ENCODE results near the gene ANKFN1.

Gene ANKFN1

GRCh38 chr17:56319531-56319930 lies 166.3 kb downstream of the ANKFN1 start:
- H3K4me3 ChIP-seq (ENCODE audit: low read length): no peak overlapping the region
- peaks cover 28% of the 10 kb centered on the region for H3K4me1 ChIP-seq (ENCODE audit: insufficient read depth, low read length)
- H3K36me3 ChIP-seq (ENCODE audit: insufficient read depth, low read depth, low read length): no peaks in the 10 kb centered on the region
- H3K9me3 ChIP-seq (ENCODE audit: insufficient read depth, low read depth, low read length): no peaks in the 10 kb centered on the region
- H3K9ac ChIP-seq (ENCODE audit: low read depth, low read length): no peak overlapping the region
- H3K27me3 ChIP-seq (ENCODE audit: insufficient read depth, low read length): no peaks in the 10 kb centered on the region
- H3K27ac ChIP-seq (ENCODE audit: low read length): no peak overlapping the region

- H3K36me3 ChIP-seq (ENCODE audit: insufficient read depth, low read depth, low read length): no peaks in the 10 kb centered on the region
These were observed 167.2 kb downstream of the ANKFN1 start for GRCh38 chr17:56320443-56320842.

GRCh38 chr17:56322991-56323390 lies 169.7 kb downstream of the ANKFN1 start:
- H3K27ac ChIP-seq (ENCODE audit: low read length): no peak overlapping the region
- no peaks in the 10 kb centered on the region for H3K27me3 ChIP-seq (ENCODE audit: insufficient read depth, low read length)
- no peaks in the 10 kb centered on the region for H3K9me3 ChIP-seq (ENCODE audit: insufficient read depth, low read depth, low read length)
- no peak overlapping the region for H3K4me3 ChIP-seq (ENCODE audit: low read length)
- H3K36me3 ChIP-seq (ENCODE audit: insufficient read depth, low read depth, low read length): no peaks in the 10 kb centered on the region
- H3K9ac ChIP-seq (ENCODE audit: low read depth, low read length): no peak overlapping the region
- peaks cover 18% of the 10 kb centered on the region for H3K4me1 ChIP-seq (ENCODE audit: insufficient read depth, low read length)

More at GRCh38 chr17:56320443-56320842, 167.2 kb downstream of the ANKFN1 start:
- Histone ChIP-seq H3K4me1 (ENCODE audit: insufficient read depth, low read length) (peaks cover 28% of the 10 kb centered on the region), H3K27ac (ENCODE audit: low read length) (peak overlapping the region; percentile 8), H3K9me3 (ENCODE audit: insufficient read depth, low read depth, low read length) (no peaks in the 10 kb centered on the region), H3K27me3 (ENCODE audit: insufficient read depth, low read length) (no peaks in the 10 kb centered on the region), H3K4me3 (ENCODE audit: low read length) (peak overlapping the region; percentile 46; the same call in 1 of the 2 replicates), H3K9ac (ENCODE audit: low read depth, low read length) (peak overlapping the region; percentile 36; the same call in 1 of the 2 replicates)

GRCh38 chr17:56324676-56325075 lies 171.4 kb downstream of the ANKFN1 start:
- no peaks in the 10 kb centered on the region for H3K9me3 ChIP-seq (ENCODE audit: insufficient read depth, low read depth, low read length)
- H3K4me3 ChIP-seq (ENCODE audit: low read length): no peak overlapping the region
- no peaks in the 10 kb centered on the region for H3K27me3 ChIP-seq (ENCODE audit: insufficient read depth, low read length)
- peaks cover 18% of the 10 kb centered on the region for H3K4me1 ChIP-seq (ENCODE audit: insufficient read depth, low read length)
- no peak overlapping the region for H3K9ac ChIP-seq (ENCODE audit: low read depth, low read length)
- no peak overlapping the region for H3K27ac ChIP-seq (ENCODE audit: low read length)
- H3K36me3 ChIP-seq (ENCODE audit: insufficient read depth, low read depth, low read length): no peaks in the 10 kb centered on the region

- no peak overlapping the region for H3K9ac ChIP-seq (ENCODE audit: low read depth, low read length)
- no peaks in the 10 kb centered on the region for H3K36me3 ChIP-seq (ENCODE audit: insufficient read depth, low read depth, low read length)
- H3K9me3 ChIP-seq (ENCODE audit: insufficient read depth, low read depth, low read length): no peaks in the 10 kb centered on the region
- H3K4me3 ChIP-seq (ENCODE audit: low read length): no peak overlapping the region
- H3K27me3 ChIP-seq (ENCODE audit: insufficient read depth, low read length): no peaks in the 10 kb centered on the region
- peaks cover 12% of the 10 kb centered on the region for H3K4me1 ChIP-seq (ENCODE audit: insufficient read depth, low read length)
- H3K27ac ChIP-seq (ENCODE audit: low read length): no peak overlapping the region
These were observed 172.2 kb downstream of the ANKFN1 start for GRCh38 chr17:56325313-56326000.

- H3K4me1 ChIP-seq (ENCODE audit: insufficient read depth, low read length): peaks cover 8% of the 10 kb centered on the region; the same call in 1 of the 2 replicates
- no peak overlapping the region for H3K27ac ChIP-seq (ENCODE audit: low read length)
- H3K36me3 ChIP-seq (ENCODE audit: insufficient read depth, low read depth, low read length): no peaks in the 10 kb centered on the region
- H3K27me3 ChIP-seq (ENCODE audit: insufficient read depth, low read length): no peaks in the 10 kb centered on the region
- no peaks in the 10 kb centered on the region for H3K9me3 ChIP-seq (ENCODE audit: insufficient read depth, low read depth, low read length)
- no peak overlapping the region for H3K9ac ChIP-seq (ENCODE audit: low read depth, low read length)
- no peak overlapping the region for H3K4me3 ChIP-seq (ENCODE audit: low read length)
These were observed 172.7 kb downstream of the ANKFN1 start for GRCh38 chr17:56326001-56326359.

GRCh38 chr17:56347639-56348038 lies 194.4 kb downstream of the ANKFN1 start:
- H3K27ac ChIP-seq (ENCODE audit: low read length): no peak overlapping the region
- no peaks in the 10 kb centered on the region for H3K36me3 ChIP-seq (ENCODE audit: insufficient read depth, low read depth, low read length)
- no peaks in the 10 kb centered on the region for H3K9me3 ChIP-seq (ENCODE audit: insufficient read depth, low read depth, low read length)
- H3K27me3 ChIP-seq (ENCODE audit: insufficient read depth, low read length): no peaks in the 10 kb centered on the region
- H3K4me3 ChIP-seq (ENCODE audit: low read length): no peak overlapping the region
- H3K9ac ChIP-seq (ENCODE audit: low read depth, low read length): no peak overlapping the region
- no peaks in the 10 kb centered on the region for H3K4me1 ChIP-seq (ENCODE audit: insufficient read depth, low read length)

- Histone ChIP-seq H3K27me3 (ENCODE audit: insufficient read depth, low read length) (no peaks in the 10 kb centered on the region), H3K27ac (ENCODE audit: low read length) (no peak overlapping the region), H3K9me3 (ENCODE audit: insufficient read depth, low read depth, low read length) (no peaks in the 10 kb centered on the region), H3K36me3 (ENCODE audit: insufficient read depth, low read depth, low read length) (no peaks in the 10 kb centered on the region), H3K4me1 (ENCODE audit: insufficient read depth, low read length) (no peaks in the 10 kb centered on the region), H3K4me3 (ENCODE audit: low read length) (no peak overlapping the region), H3K9ac (ENCODE audit: low read depth, low read length) (no peak overlapping the region)
These were observed 197.3 kb downstream of the ANKFN1 start for GRCh38 chr17:56350592-56350991.

- Histone ChIP-seq H3K9me3 (ENCODE audit: insufficient read depth, low read depth, low read length) (no peaks in the 10 kb centered on the region), H3K27me3 (ENCODE audit: insufficient read depth, low read length) (no peaks in the 10 kb centered on the region), H3K4me3 (ENCODE audit: low read length) (no peak overlapping the region), H3K4me1 (ENCODE audit: insufficient read depth, low read length) (no peaks in the 10 kb centered on the region), H3K36me3 (ENCODE audit: insufficient read depth, low read depth, low read length) (no peaks in the 10 kb centered on the region), H3K27ac (ENCODE audit: low read length) (no peak overlapping the region), H3K9ac (ENCODE audit: low read depth, low read length) (no peak overlapping the region)
These were observed 198.4 kb downstream of the ANKFN1 start for GRCh38 chr17:56351675-56352074.

- H3K4me3 ChIP-seq (ENCODE audit: low read length): no peak overlapping the region
- no peaks in the 10 kb centered on the region for H3K36me3 ChIP-seq (ENCODE audit: insufficient read depth, low read depth, low read length)
- no peaks in the 10 kb centered on the region for H3K27me3 ChIP-seq (ENCODE audit: insufficient read depth, low read length)
- no peaks in the 10 kb centered on the region for H3K9me3 ChIP-seq (ENCODE audit: insufficient read depth, low read depth, low read length)
- no peak overlapping the region for H3K9ac ChIP-seq (ENCODE audit: low read depth, low read length)
- no peak overlapping the region for H3K27ac ChIP-seq (ENCODE audit: low read length)
- H3K4me1 ChIP-seq (ENCODE audit: insufficient read depth, low read length): no peaks in the 10 kb centered on the region
These were observed 205.4 kb downstream of the ANKFN1 start for GRCh38 chr17:56358651-56359050.

- no peak overlapping the region for H3K9ac ChIP-seq (ENCODE audit: low read depth, low read length)
- no peaks in the 10 kb centered on the region for H3K9me3 ChIP-seq (ENCODE audit: insufficient read depth, low read depth, low read length)
- no peaks in the 10 kb centered on the region for H3K4me1 ChIP-seq (ENCODE audit: insufficient read depth, low read length)
- no peaks in the 10 kb centered on the region for H3K27me3 ChIP-seq (ENCODE audit: insufficient read depth, low read length)
- no peaks in the 10 kb centered on the region for H3K36me3 ChIP-seq (ENCODE audit: insufficient read depth, low read depth, low read length)
- no peak overlapping the region for H3K4me3 ChIP-seq (ENCODE audit: low read length)
- no peak overlapping the region for H3K27ac ChIP-seq (ENCODE audit: low read length)
These were observed 206.2 kb downstream of the ANKFN1 start for GRCh38 chr17:56359518-56359917.

- Histone ChIP-seq H3K27ac (ENCODE audit: low read length) (no peak overlapping the region), H3K9me3 (ENCODE audit: insufficient read depth, low read depth, low read length) (no peaks in the 10 kb centered on the region), H3K4me1 (ENCODE audit: insufficient read depth, low read length) (no peaks in the 10 kb centered on the region), H3K9ac (ENCODE audit: low read depth, low read length) (no peak overlapping the region), H3K36me3 (ENCODE audit: insufficient read depth, low read depth, low read length) (no peaks in the 10 kb centered on the region), H3K27me3 (ENCODE audit: insufficient read depth, low read length) (no peaks in the 10 kb centered on the region), H3K4me3 (ENCODE audit: low read length) (no peak overlapping the region)
These were observed 214.1 kb downstream of the ANKFN1 start for GRCh38 chr17:56367366-56367765.

All from iPS-20b (cell line).